ENCODE measurements around the gene CRABP2. TPM values are rescaled to one million over a fixed set of nuclear protein-coding genes. Genes with fewer than 3 reads are reported as not detected.

The CRABP2 gene
- total and polyA plus RNA-seq, 10 of the 15 experiments (the other 5 are each of a cell fraction or from before 2014, with no cell fraction given) = 0.21 to 1.3 (median 0.41) TPM

DNA sequence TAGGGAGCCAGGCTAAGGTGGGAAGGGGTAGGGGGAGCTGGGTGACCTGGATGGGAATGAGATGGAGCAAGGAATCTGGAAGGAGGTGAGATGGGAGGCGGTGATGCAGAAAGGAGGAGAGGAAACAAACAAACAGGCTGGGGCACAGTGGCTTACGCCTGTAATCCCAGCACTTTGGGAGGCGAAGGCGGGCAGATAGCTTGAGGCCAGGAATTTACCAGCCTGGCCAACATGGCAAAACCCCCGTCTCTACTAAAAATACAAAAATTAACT lies 10.8 kb downstream of the CRABP2 start:
- in situ Hi-C loops (cut with MboI) = no loop called here
- CTCF ChIA-PET = interaction anchor here (1.4 to 2.1 kb wide), 3 partner anchors 10 to 34 kb away, joined by 4 to 14 read pairs (median 7); no protein-coding TSS in a partner anchor
- Histone ChIP-seq H3K9ac (ENCODE audit: control insufficient read depth, insufficient read depth, low read length) (no peak overlapping the region), H3K4me1 (ENCODE audit: control insufficient read depth, insufficient read depth, low read length) (no peaks in the 10 kb centered on the region), H4K20me1 (ENCODE audit: control insufficient read depth, insufficient read depth) (peaks cover 4% of the 10 kb centered on the region; the same call in 1 of the 2 replicates), H3K27ac (ENCODE audit: control insufficient read depth, insufficient read depth) (no peak overlapping the region), H3K27me3 (replicated peaks in 1 of 2; ENCODE audit: control insufficient read depth in 2 of 2, insufficient read depth in 2 of 2, low read length in 1 of 2) (peaks cover 18 to 33% of the 10 kb centered on the region in 2 experiments), H2AFZ (ENCODE audit: control insufficient read depth, low read depth, low read length) (no peak overlapping the region), H3K4me3 (no peak overlapping the region), H3K36me3 (ENCODE audit: control insufficient read depth in 2 of 2, insufficient read depth in 2 of 2, low read length in 1 of 2) (no peaks in the 10 kb centered on the region), H3K79me2 (ENCODE audit: control insufficient read depth, insufficient read depth, low read length) (no peaks in the 10 kb centered on the region), H3K4me2 (ENCODE audit: control insufficient read depth, insufficient read depth) (no peak overlapping the region), H3K9me3 (replicated peaks; ENCODE audit: control insufficient read depth, insufficient read depth, low read length) (no peaks in the 10 kb centered on the region)
- TF ChIP-seq CREM (IDR thresholded peaks at IDR 0.05; ENCODE audit: low read depth) = no peak
- no peak for TF ChIP-seq ZNF24 (IDR thresholded peaks at IDR 0.05)
- no peak for TF ChIP-seq SMARCA5 (IDR thresholded peaks at IDR 0.05)
- TF ChIP-seq, protein P1, sequence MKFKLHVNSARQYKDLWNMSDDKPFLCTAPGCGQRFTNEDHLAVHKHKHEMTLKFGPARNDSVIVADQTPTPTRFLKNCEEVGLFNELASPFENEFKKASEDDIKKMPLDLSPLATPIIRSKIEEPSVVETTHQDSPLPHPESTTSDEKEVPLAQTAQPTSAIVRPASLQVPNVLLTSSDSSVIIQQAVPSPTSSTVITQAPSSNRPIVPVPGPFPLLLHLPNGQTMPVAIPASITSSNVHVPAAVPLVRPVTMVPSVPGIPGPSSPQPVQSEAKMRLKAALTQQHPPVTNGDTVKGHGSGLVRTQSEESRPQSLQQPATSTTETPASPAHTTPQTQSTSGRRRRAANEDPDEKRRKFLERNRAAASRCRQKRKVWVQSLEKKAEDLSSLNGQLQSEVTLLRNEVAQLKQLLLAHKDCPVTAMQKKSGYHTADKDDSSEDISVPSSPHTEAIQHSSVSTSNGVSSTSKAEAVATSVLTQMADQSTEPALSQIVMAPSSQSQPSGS (IDR thresholded peaks at IDR 0.05; ENCODE audit: low read length) = no peak
- TF ChIP-seq DPF2 (IDR thresholded peaks at IDR 0.05) = no peak
- no peak for TF ChIP-seq SPI1 (IDR thresholded peaks at IDR 0.05; ENCODE audit: borderline replicate concordance, insufficient read depth, low read depth, low read length)
- TF ChIP-seq, protein P2, sequence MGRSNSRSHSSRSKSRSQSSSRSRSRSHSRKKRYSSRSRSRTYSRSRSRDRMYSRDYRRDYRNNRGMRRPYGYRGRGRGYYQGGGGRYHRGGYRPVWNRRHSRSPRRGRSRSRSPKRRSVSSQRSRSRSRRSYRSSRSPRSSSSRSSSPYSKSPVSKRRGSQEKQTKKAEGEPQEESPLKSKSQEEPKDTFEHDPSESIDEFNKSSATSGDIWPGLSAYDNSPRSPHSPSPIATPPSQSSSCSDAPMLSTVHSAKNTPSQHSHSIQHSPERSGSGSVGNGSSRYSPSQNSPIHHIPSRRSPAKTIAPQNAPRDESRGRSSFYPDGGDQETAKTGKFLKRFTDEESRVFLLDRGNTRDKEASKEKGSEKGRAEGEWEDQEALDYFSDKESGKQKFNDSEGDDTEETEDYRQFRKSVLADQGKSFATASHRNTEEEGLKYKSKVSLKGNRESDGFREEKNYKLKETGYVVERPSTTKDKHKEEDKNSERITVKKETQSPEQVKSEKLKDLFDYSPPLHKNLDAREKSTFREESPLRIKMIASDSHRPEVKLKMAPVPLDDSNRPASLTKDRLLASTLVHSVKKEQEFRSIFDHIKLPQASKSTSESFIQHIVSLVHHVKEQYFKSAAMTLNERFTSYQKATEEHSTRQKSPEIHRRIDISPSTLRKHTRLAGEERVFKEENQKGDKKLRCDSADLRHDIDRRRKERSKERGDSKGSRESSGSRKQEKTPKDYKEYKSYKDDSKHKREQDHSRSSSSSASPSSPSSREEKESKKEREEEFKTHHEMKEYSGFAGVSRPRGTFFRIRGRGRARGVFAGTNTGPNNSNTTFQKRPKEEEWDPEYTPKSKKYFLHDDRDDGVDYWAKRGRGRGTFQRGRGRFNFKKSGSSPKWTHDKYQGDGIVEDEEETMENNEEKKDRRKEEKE (IDR thresholded peaks at IDR 0.05) = no peak
- DNase-seq (ENCODE audit: low read depth, low spot score) (no peak), ATAC-seq (no peak), FAIRE-seq (no peak)
- intact Hi-C loops (cut with micrococcal nuclease; ENCODE audit: unreplicated experiment) = no loop called here
- POLR2A ChIA-PET = interaction anchor here (0.7 to 1.9 kb wide), 2 partner anchors 26 to 163 kb away, joined by 3 to 10 read pairs; no protein-coding TSS in a partner anchor
- no TSS peak for BruUV-seq (replicated peaks)
- SMC1A ChIA-PET (ENCODE audit: uncharacterized antibody, unreplicated experiment) = interaction anchor here (1.3 kb wide), 1 partner anchor 31 kb away, joined by 4 read pairs; no protein-coding TSS in a partner anchor
- WGBS (ENCODE audit: insufficient coverage, insufficient replicate concordance, low lambda C conversion rate, missing lambda C conversion rate) = 59% methylated on average over 5 of the region's 5 CpGs
- RAD21 ChIA-PET (ENCODE audit: unreplicated experiment) = no interaction called here

Data from GM12878 (cell line).